HepG2 (cell line): ENCODE results near the gene MTRF1. TPM values are rescaled to one million over a fixed set of nuclear protein-coding genes. Genes with fewer than 3 reads are reported as not detected.

Experiments used
- ATAC-seq: fragments of 200-7000 bp; cut with Tn5 transposase; 3 replicates; pipeline ENCODE4 v1.9.1; 2020; ENCODE audit warnings: mild to moderate bottlenecking, moderate library complexity
- BruUV-seq: library from RNA; stranded (reverse); fragments of 400-500 nt; replicated peaks from 2 replicates; lab custom pipeline; 2021; lab: Mats Ljungman, UMichigan
- CTCF ChIA-PET: fragments of 300-600 bp; formaldehyde crosslinking; extraction: SDS; loops from one replicate; lab custom pipeline; 2021; ENCODE audit warnings: low total read pairs, inconsistent platforms, low intra/inter-chr PET ratio; lab: Yijun Ruan, JAX
- POLR2A ChIA-PET: fragments of 350-600 bp; sonication (Branson Sonifier 250); formaldehyde crosslinking; loops from one replicate; lab custom pipeline; 2020; ENCODE audit warnings: antibody characterized with exemption, inconsistent platforms; lab: Yijun Ruan, JAX
- DNase-seq: peaks from one replicate; pipeline ENCODE4 v3.0.0-alpha.2; 2015; ENCODE audit warnings: low spot score
- FAIRE-seq: peaks from 3 replicates; lab custom pipeline; 2011; peaks lifted over from hg19 to GRCh38; lab: Jason Lieb, UNC
- H2AFZ ChIP-seq: one replicate; pipeline ENCODE4 v1.6.1; 2011; ENCODE audit warnings: low read length, inconsistent platforms
- H3K27ac ChIP-seq: fragments of 300-600 bp; 3 replicates; pipeline ENCODE4 v1.8.0; 2011; ENCODE audit warnings: mixed run types, mild to moderate bottlenecking, mixed read lengths, low read length, inconsistent platforms; ENCODE audit not compliant: insufficient read depth; ENCODE audit errors: extremely low read length
- H3K27me3 ChIP-seq, 2 experiments: fragments of 200-600 bp in 1 of 2; 2 replicates in 1 of 2; 3 replicates in 1 of 2; pipeline versions ENCODE4 v1.6.0 to v1.8.0; 2011; ENCODE audit warnings: low read length in 2 of 2, mild to moderate bottlenecking in 2 of 2, moderate library complexity in 2 of 2, inconsistent platforms in 1 of 2; ENCODE audit not compliant: insufficient read depth in 2 of 2, control insufficient read depth in 1 of 2
- H3K36me3 ChIP-seq, 2 experiments: fragments of 200-600 bp in 1 of 2; replicated peaks in 1 of 2; 2 replicates in 1 of 2; 3 replicates in 1 of 2; pipeline versions ENCODE4 v1.5.1 to v1.8.0; 2011; ENCODE audit warnings: low read length in 2 of 2, inconsistent platforms in 1 of 2; ENCODE audit not compliant: insufficient read depth in 2 of 2, control insufficient read depth in 1 of 2
- H3K4me1 ChIP-seq: 2 replicates; pipeline ENCODE4 v1.5.1; 2012; ENCODE audit warnings: low read length, inconsistent platforms; ENCODE audit not compliant: insufficient read depth
- H3K4me2 ChIP-seq: 2 replicates; pipeline ENCODE4 v1.6.0; 2011; ENCODE audit warnings: low read depth, low read length, inconsistent platforms
- H3K4me3 ChIP-seq, 3 experiments: fragments of 200-600 bp in 1 of 3; sonication (generic), shearing (Covaris generic) in 1 of 3; replicated peaks in 1 of 3; 2 replicates each; pipeline ENCODE4 v1.5.1; 2011 to 2016; ENCODE audit warnings: low read length in 3 of 3, inconsistent platforms in 2 of 3, low read depth in 2 of 3, mild to moderate bottlenecking in 2 of 3, control low read depth in 1 of 3, mixed read lengths in 1 of 3; ENCODE audit not compliant: insufficient read depth in 1 of 3
- H3K79me2 ChIP-seq: one replicate; pipeline ENCODE4 v1.6.1; 2011; ENCODE audit warnings: low read length, inconsistent platforms; ENCODE audit not compliant: insufficient read depth
- H3K9ac ChIP-seq: 2 replicates; pipeline ENCODE4 v1.6.0; 2011; ENCODE audit warnings: mild to moderate bottlenecking, low read depth, low read length, inconsistent platforms; ENCODE audit not compliant: insufficient read depth
- H3K9me3 ChIP-seq: 2 replicates; pipeline ENCODE4 v1.5.1; 2012; ENCODE audit warnings: mild to moderate bottlenecking, low read length
- H4K20me1 ChIP-seq: 2 replicates; pipeline ENCODE4 v1.6.0; 2011; ENCODE audit warnings: inconsistent platforms, mild to moderate bottlenecking, low read length, moderate library complexity; ENCODE audit not compliant: insufficient read depth
- CCAR2 ChIP-seq: fragments of 200-400 bp; formaldehyde crosslinking; optimal IDR thresholded peaks from 2 replicates; pipeline ENCODE3; 2018; ENCODE audit warnings: low read depth, mild to moderate bottlenecking, low read length, moderate library complexity
- ELF3 ChIP-seq: IDR thresholded peaks from 2 replicates; pipeline ENCODE4 v1.6.1; 2016; ENCODE audit warnings: missing genetic modification reagents, missing compliant biosample characterization
- JARID2 ChIP-seq: sonication (generic); formaldehyde crosslinking; IDR thresholded peaks from 2 replicates; pipeline ENCODE4 v1.8.1; 2023; ENCODE audit warnings: missing genetic modification reagents, inconsistent platforms; ENCODE audit not compliant: insufficient replicate concordance
- ZMYM4 ChIP-seq: sonication (generic); formaldehyde crosslinking; IDR thresholded peaks from 2 replicates; pipeline ENCODE4 v1.8.1; 2023; ENCODE audit warnings: mild to moderate bottlenecking, missing genetic modification reagents
- ZNF776 ChIP-seq: sonication (generic); formaldehyde crosslinking; IDR thresholded peaks from 2 replicates; pipeline ENCODE4 v1.4.0; 2020; ENCODE audit warnings: mild to moderate bottlenecking, missing genetic modification reagents
- WGBS: methylation state at CpG from one replicate; pipeline ENCODE4 v1.1.6; 2017; ENCODE audit warnings: low lambda C conversion rate; 5-methylcytosine and 5-hydroxymethylcytosine counted together
- in situ Hi-C: cut with HindIII; loops from 2 replicates; pipeline ENCODE4 v1.10.0; 2017; ENCODE audit warnings: low pct_unique_long_range_greater_than_20kb; ENCODE audit not compliant: extremely low pct_ligation_motif_present
- intact Hi-C: fragments of 100-400 bp; cut with micrococcal nuclease; formaldehyde crosslinking; loops from one replicate; pipeline ENCODE4 v1.10.0; 2022; ENCODE audit not compliant: unreplicated experiment
- polyA plus RNA-seq, 8 experiments: library from polyadenylated mRNA; depleted of rRNA in 3 of 8; stranded (reverse) in 7 of 8; unstranded in 1 of 8; fragments of >200 nt; fragmentation: Illumina TruSeq in 4 of 8; extraction: Trizol in 4 of 8; gene quantifications; 2 replicates each; pipeline versions ENCODE4 v1.2.1 to v1.2.3, GENCODE V29; 2011 to 2016; ENCODE audit warnings: low read depth in 4 of 8, missing spikeins in 1 of 8, mixed read lengths in 1 of 8; ENCODE audit not compliant: insufficient read depth in 1 of 8
- total RNA-seq, 5 experiments: library from RNA; depleted of rRNA; stranded (reverse); fragments of >200 nt; fragmentation: Illumina TruSeq; extraction: Trizol; gene quantifications; 2 replicates each; pipeline ENCODE4 v1.2.3, GENCODE V29; 2016; ENCODE audit warnings: low read depth in 1 of 5
- TF ChIP-seq, protein P1 (sequence below): sonication (generic); formaldehyde crosslinking; IDR thresholded peaks from 2 replicates; pipeline ENCODE4 v1.8.1; 2023; ENCODE audit warnings: mild to moderate bottlenecking, inconsistent platforms, moderate library complexity, missing genetic modification reagents, borderline replicate concordance
- TF ChIP-seq, protein P2 (sequence below): sonication (generic); formaldehyde crosslinking; IDR thresholded peaks from 2 replicates; pipeline ENCODE4 v1.5.0; 2020; ENCODE audit warnings: missing genetic modification reagents
- TF ChIP-seq, protein P3 (sequence below): sonication (generic); formaldehyde crosslinking; IDR thresholded peaks from 2 replicates; pipeline ENCODE4 v1.4.0; 2020; ENCODE audit warnings: missing genetic modification reagents, mild to moderate bottlenecking, borderline replicate concordance

MTRF1 gene
- total and polyA plus RNA-seq, 2 of the 13 experiments (the other 11 are each of a cell fraction or from before 2014, with no cell fraction given), result 21.6 to 27.2 TPM

DNA sequence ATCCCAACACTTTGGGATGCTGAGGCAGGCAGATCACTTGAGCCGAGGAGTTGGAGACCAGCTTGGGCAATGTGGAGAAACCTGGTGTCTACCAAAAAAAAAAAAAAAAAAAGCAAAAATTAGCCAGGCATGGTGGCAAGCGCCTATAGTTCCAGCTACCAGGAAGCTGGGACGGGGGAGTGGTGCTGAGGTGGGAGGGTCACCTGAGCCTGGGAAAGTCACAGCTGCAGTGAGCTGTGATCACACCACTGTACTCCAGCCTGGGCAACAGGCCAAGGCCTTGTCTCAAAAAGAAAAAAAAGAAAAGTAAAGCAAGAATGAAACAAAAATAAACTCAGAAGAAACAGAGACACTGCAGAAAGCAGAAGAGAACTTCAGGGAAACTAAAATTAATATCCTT lies 31.6 kb downstream of the MTRF1 start:
- Histone ChIP-seq H4K20me1 (no peaks in the 10 kb centered on the region), H2AFZ (no peak overlapping the region), H3K4me1 (peaks cover 16% of the 10 kb centered on the region), H3K27me3 (no peaks in the 10 kb centered on the region), H3K4me3 (no peak overlapping the region), H3K79me2 (no peaks in the 10 kb centered on the region), H3K27ac (no peak overlapping the region), H3K9ac (no peak overlapping the region), H3K36me3 (peaks cover 0 to 20% of the 10 kb centered on the region in 2 experiments; a peak in 2 of 5 replicates)
- peak; percentile 28 for DNase-seq
- POLR2A ChIA-PET, result no interaction called here
- no peak for FAIRE-seq
- intact Hi-C loops, result no loop called here
- BruUV-seq, result no TSS peak
- ATAC-seq, result peak; percentile 77
- CTCF ChIA-PET, result no interaction called here
- TF ChIP-seq, protein P1, sequence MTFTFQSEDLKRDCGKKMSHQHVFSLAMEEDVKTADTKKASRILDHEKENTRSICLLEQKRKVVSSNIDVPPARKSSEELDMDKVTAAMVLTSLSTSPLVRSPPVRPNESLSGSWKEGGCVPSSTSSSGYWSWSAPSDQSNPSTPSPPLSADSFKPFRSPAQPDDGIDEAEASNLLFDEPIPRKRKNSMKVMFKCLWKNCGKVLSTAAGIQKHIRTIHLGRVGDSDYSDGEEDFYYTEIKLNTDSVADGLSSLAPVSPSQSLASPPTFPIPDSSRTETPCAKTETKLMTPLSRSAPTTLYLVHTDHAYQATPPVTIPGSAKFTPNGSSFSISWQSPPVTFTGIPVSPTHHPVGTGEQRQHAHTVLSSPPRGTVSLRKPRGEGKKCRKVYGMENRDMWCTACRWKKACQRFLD (CRISPR knock-in tag), result no peak
- TF ChIP-seq ELF3 (CRISPR knock-in tag), result 0 out of 2 replicates have a peak, but pooled peaks have one; percentile 16
- TF ChIP-seq, protein P2, sequence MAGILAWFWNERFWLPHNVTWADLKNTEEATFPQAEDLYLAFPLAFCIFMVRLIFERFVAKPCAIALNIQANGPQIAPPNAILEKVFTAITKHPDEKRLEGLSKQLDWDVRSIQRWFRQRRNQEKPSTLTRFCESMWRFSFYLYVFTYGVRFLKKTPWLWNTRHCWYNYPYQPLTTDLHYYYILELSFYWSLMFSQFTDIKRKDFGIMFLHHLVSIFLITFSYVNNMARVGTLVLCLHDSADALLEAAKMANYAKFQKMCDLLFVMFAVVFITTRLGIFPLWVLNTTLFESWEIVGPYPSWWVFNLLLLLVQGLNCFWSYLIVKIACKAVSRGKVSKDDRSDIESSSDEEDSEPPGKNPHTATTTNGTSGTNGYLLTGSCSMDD (CRISPR knock-in tag), result no peak
- TF ChIP-seq ZMYM4, result 0 out of 2 replicates have a peak, but pooled peaks have one; percentile 40
- no peak for TF ChIP-seq ZNF776
- TF ChIP-seq JARID2 (CRISPR knock-in tag), result no peak
- TF ChIP-seq, protein P3, sequence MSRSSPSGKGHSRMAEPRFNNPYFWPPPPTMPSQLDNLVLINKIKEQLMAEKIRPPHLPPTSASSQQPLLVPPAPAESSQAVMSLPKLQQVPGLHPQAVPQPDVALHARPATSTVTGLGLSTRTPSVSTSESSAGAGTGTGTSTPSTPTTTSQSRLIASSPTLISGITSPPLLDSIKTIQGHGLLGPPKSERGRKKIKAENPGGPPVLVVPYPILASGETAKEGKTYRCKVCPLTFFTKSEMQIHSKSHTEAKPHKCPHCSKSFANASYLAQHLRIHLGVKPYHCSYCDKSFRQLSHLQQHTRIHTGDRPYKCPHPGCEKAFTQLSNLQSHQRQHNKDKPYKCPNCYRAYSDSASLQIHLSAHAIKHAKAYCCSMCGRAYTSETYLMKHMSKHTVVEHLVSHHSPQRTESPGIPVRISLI, result peak; percentile 32; the same call in 1 of the 2 replicates
- TF ChIP-seq CCAR2, result no peak
- TF ChIP-seq, all 625 proteins: peak for 3
- Histone ChIP-seq H3K9me3 (no peaks in the 10 kb centered on the region), H3K4me2 (no peak overlapping the region)
- 70% methylated on average over 3 of the region's 3 CpGs for WGBS
- in situ Hi-C loops, result no loop called here
